H9 (cell line): Measurements from ENCODE around the gene GLP2R. TPM values are rescaled to one million over a fixed set of nuclear protein-coding genes. Genes with fewer than 3 reads are reported as not detected.

Experiments used
- DNase-seq: peaks from one replicate; pipeline ENCODE4 v3.0.0-alpha.2; 2017
- H2AFZ ChIP-seq: one replicate; pipeline ENCODE4 v1.6.1; 2013; ENCODE audit warnings: mild to moderate bottlenecking, low read length, control low read depth, moderate library complexity
- H2AK5ac ChIP-seq: 2 replicates; pipeline ENCODE4 v1.6.1; 2013; ENCODE audit warnings: low read length, control low read depth, mixed read lengths; ENCODE audit not compliant: insufficient read length
- H2BK120ac ChIP-seq: one replicate; pipeline ENCODE4 v1.6.1; 2013; ENCODE audit warnings: low read depth, mild to moderate bottlenecking, low read length, control low read depth, inconsistent platforms; ENCODE audit not compliant: poor library complexity, severe bottlenecking
- H2BK12ac ChIP-seq: 2 replicates; pipeline ENCODE4 v1.6.1; 2013; ENCODE audit warnings: low read length, control low read depth, mixed read lengths, low read depth; ENCODE audit not compliant: insufficient read length
- H2BK15ac ChIP-seq: 2 replicates; pipeline ENCODE4 v1.6.1; 2013; ENCODE audit warnings: low read depth, low read length, control low read depth
- H2BK20ac ChIP-seq: one replicate; pipeline ENCODE4 v1.6.1; 2013; ENCODE audit warnings: low read depth, mild to moderate bottlenecking, low read length, control low read depth, inconsistent platforms; ENCODE audit not compliant: poor library complexity, severe bottlenecking
- H2BK5ac ChIP-seq: 2 replicates; pipeline ENCODE4 v1.6.1; 2013; ENCODE audit warnings: low read length, control low read depth, mixed read lengths; ENCODE audit not compliant: insufficient read length
- H3K14ac ChIP-seq: 2 replicates; pipeline ENCODE4 v1.6.1; 2013; ENCODE audit warnings: low read length, control low read depth; ENCODE audit not compliant: insufficient read depth
- H3K18ac ChIP-seq: 2 replicates; pipeline ENCODE4 v1.6.1; 2013; ENCODE audit warnings: low read depth, mild to moderate bottlenecking, mixed read lengths, low read length, control low read depth; ENCODE audit not compliant: insufficient read length
- H3K23ac ChIP-seq: 2 replicates; pipeline ENCODE4 v1.6.1; 2013; ENCODE audit warnings: low read length, control low read depth, mixed read lengths, low read depth; ENCODE audit not compliant: insufficient read length
- H3K23me2 ChIP-seq: 2 replicates; pipeline ENCODE4 v1.6.1; 2013; ENCODE audit warnings: low read depth, mild to moderate bottlenecking, mixed read lengths, low read length, control low read depth; ENCODE audit not compliant: insufficient read length, poor library complexity, severe bottlenecking
- H3K27ac ChIP-seq: 2 replicates; pipeline ENCODE4 v1.5.1; 2013; ENCODE audit warnings: low read length, control low read depth, mixed read lengths, low read depth; ENCODE audit not compliant: insufficient read length
- H3K27me3 ChIP-seq: 2 replicates; pipeline ENCODE4 v1.6.1; 2013; ENCODE audit warnings: low read length, control low read depth, inconsistent platforms; ENCODE audit not compliant: insufficient read depth
- H3K4ac ChIP-seq: 2 replicates; pipeline ENCODE4 v1.6.1; 2013; ENCODE audit warnings: low read depth, mild to moderate bottlenecking, control low read depth, inconsistent platforms, low read length, moderate library complexity
- H3K4me1 ChIP-seq: 2 replicates; pipeline ENCODE4 v1.6.1; 2013; ENCODE audit warnings: low read length, control low read depth, inconsistent platforms; ENCODE audit not compliant: insufficient read depth
- H3K4me2 ChIP-seq: 2 replicates; pipeline ENCODE4 v1.6.1; 2013; ENCODE audit warnings: low read length, control low read depth, mixed read lengths; ENCODE audit not compliant: insufficient read length, insufficient read depth
- H3K56ac ChIP-seq: 2 replicates; pipeline ENCODE4 v1.6.1; 2013; ENCODE audit warnings: low read depth, mild to moderate bottlenecking, mixed read lengths, low read length, control low read depth; ENCODE audit not compliant: insufficient read length
- H3K79me1 ChIP-seq: 2 replicates; pipeline ENCODE4 v1.6.1; 2013; ENCODE audit warnings: low read depth, mild to moderate bottlenecking, moderate library complexity, low read length, control low read depth, inconsistent platforms; ENCODE audit not compliant: insufficient read depth, poor library complexity, severe bottlenecking
- H3K79me2 ChIP-seq: 2 replicates; pipeline ENCODE4 v1.6.1; 2013; ENCODE audit warnings: low read length, control low read depth, inconsistent platforms; ENCODE audit not compliant: insufficient read depth
- H3K9ac ChIP-seq: 2 replicates; pipeline ENCODE4 v1.6.1; 2013; ENCODE audit warnings: low read length, control low read depth, mixed read lengths; ENCODE audit not compliant: insufficient read length; ENCODE audit errors: extremely low read depth
- H3K9me3 ChIP-seq: one replicate; pipeline ENCODE4 v1.6.1; 2013; ENCODE audit warnings: low read depth, low read length, inconsistent platforms; ENCODE audit not compliant: control insufficient read depth
- H3T11ph ChIP-seq: one replicate; pipeline ENCODE4 v1.6.1; 2013; ENCODE audit warnings: mild to moderate bottlenecking, low read length, control low read depth, inconsistent platforms
- H4K20me1 ChIP-seq: one replicate; pipeline ENCODE4 v1.6.1; 2013; ENCODE audit not compliant: control insufficient read depth, insufficient read length, insufficient read depth
- H4K5ac ChIP-seq: 2 replicates; pipeline ENCODE4 v1.6.1; 2013; ENCODE audit warnings: low read depth, mild to moderate bottlenecking, mixed read lengths, low read length, control low read depth; ENCODE audit not compliant: insufficient read length
- H4K8ac ChIP-seq: replicated peaks from 2 replicates; pipeline ENCODE4 v1.6.1; 2013; ENCODE audit warnings: low read length, control low read depth, mixed read lengths, low read depth; ENCODE audit not compliant: insufficient read length
- H4K91ac ChIP-seq: 2 replicates; pipeline ENCODE4 v1.6.1; 2013; ENCODE audit warnings: low read depth, mild to moderate bottlenecking, moderate library complexity, mixed read lengths, low read length, control low read depth; ENCODE audit not compliant: insufficient read length
- H3K27ac Mint-ChIP-seq, 3 experiments: 2 replicates in 2 of 3; 3 replicates in 1 of 3; pipeline ENCODE4 v1.8.0; 2020 to 2021; ENCODE audit warnings: mixed read lengths in 3 of 3, mild to moderate bottlenecking in 1 of 3, moderate library complexity in 1 of 3
- H3K27me3 Mint-ChIP-seq: 2 replicates; pipeline ENCODE4 v1.8.0; 2021; ENCODE audit warnings: low read depth, mild to moderate bottlenecking, moderate library complexity, mixed read lengths
- H3K36me3 Mint-ChIP-seq, 3 experiments: 2 replicates in 2 of 3; 3 replicates in 1 of 3; pipeline ENCODE4 v1.8.0; 2020 to 2021; ENCODE audit warnings: low read depth in 3 of 3, mixed read lengths in 3 of 3; ENCODE audit not compliant: insufficient read depth in 1 of 3
- H3K4me1 Mint-ChIP-seq, 2 experiments: 2 replicates each; pipeline ENCODE4 v1.8.0; 2020; ENCODE audit warnings: mixed read lengths in 2 of 2
- H3K4me3 Mint-ChIP-seq, 2 experiments: 2 replicates in 1 of 2; 3 replicates in 1 of 2; pipeline ENCODE4 v1.8.0; 2020 to 2021; ENCODE audit warnings: mild to moderate bottlenecking in 2 of 2, mixed read lengths in 2 of 2, moderate library complexity in 1 of 2
- H3K9me3 Mint-ChIP-seq, 2 experiments: 2 replicates in 1 of 2; 3 replicates in 1 of 2; pipeline ENCODE4 v1.8.0; 2020; ENCODE audit warnings: mild to moderate bottlenecking in 2 of 2, mixed read lengths in 2 of 2, moderate library complexity in 1 of 2
- CTCF ChIP-seq: fragments of 200-600 bp; sonication (generic); conservative IDR thresholded peaks from 3 replicates; pipeline ENCODE4 v1.8.0; 2021; ENCODE audit warnings: antibody characterized with exemption, mild to moderate bottlenecking
- WGBS: extraction: QIAGEN DNeasy Blood & Tissue Kit; methylation state at CpG from one replicate; pipeline ENCODE4 v1.1.7; 2013; ENCODE audit warnings: missing lambda C conversion rate, low lambda C conversion rate, mixed read lengths; ENCODE audit not compliant: insufficient read length; ENCODE audit errors: extremely low coverage; 5-methylcytosine and 5-hydroxymethylcytosine counted together
- total RNA-seq: library from RNA; stranded (reverse); gene quantifications from 2 replicates; pipeline ENCODE4 v1.2.1, GENCODE V29; 2021

Gene GLP2R
- total RNA-seq, 1 experiment from 2014 or later: not detected

- H2BK20ac ChIP-seq: no peak overlapping the region
- DNase-seq: no peak
- no peak overlapping the region for H2BK120ac ChIP-seq
- no peaks in the 10 kb centered on the region for H4K20me1 ChIP-seq
- TF ChIP-seq CTCF: no peak
- no peak overlapping the region for H4K91ac ChIP-seq
- peaks cover 3 to 6% of the 10 kb centered on the region in 2 experiments for H3K4me1 Mint-ChIP-seq
- no peak overlapping the region for H3K9ac ChIP-seq
- H3K79me1 ChIP-seq: no peaks in the 10 kb centered on the region
- H3K18ac ChIP-seq: no peak overlapping the region
- no peaks in the 10 kb centered on the region for H3K4me1 ChIP-seq
- H4K8ac ChIP-seq: no peak overlapping the region
- H2AFZ ChIP-seq: no peak overlapping the region
- no peak overlapping the region for H3T11ph ChIP-seq
- no peak overlapping the region for H3K56ac ChIP-seq
- no peak overlapping the region for H4K5ac ChIP-seq
- no peak overlapping the region for H2AK5ac ChIP-seq
- H2BK15ac ChIP-seq: no peak overlapping the region
- no peaks in the 10 kb centered on the region for H3K79me2 ChIP-seq
- H3K9me3 Mint-ChIP-seq: peaks cover 2 to 4% of the 10 kb centered on the region in 2 experiments; a peak in 3 of 5 replicates
- H3K4me2 ChIP-seq: no peak overlapping the region
- no peak overlapping the region for H2BK12ac ChIP-seq
- no peaks in the 10 kb centered on the region for H3K27me3 ChIP-seq
- no peak overlapping the region for H3K14ac ChIP-seq
- H3K9me3 ChIP-seq: no peaks in the 10 kb centered on the region
- H3K27ac Mint-ChIP-seq: no peak overlapping the region
- peaks cover 2% of the 10 kb centered on the region; the same call in 1 of the 2 replicates for H3K27me3 Mint-ChIP-seq
- H3K4ac ChIP-seq: no peak overlapping the region
- H3K23me2 ChIP-seq: no peaks in the 10 kb centered on the region
- no peak overlapping the region for H3K4me3 Mint-ChIP-seq
- H3K27ac ChIP-seq: no peak overlapping the region
- no peak overlapping the region for H3K23ac ChIP-seq
- H3K36me3 Mint-ChIP-seq: peaks cover 0 to 9% (median 0%) of the 10 kb centered on the region in 3 experiments; a peak in 2 of 7 replicates
- H2BK5ac ChIP-seq: no peak overlapping the region
- WGBS: no CpG with 5 or more reads among the region's 13 CpGs
Observed at GRCh38 chr17:9941305-9941704, 115.6 kb downstream of the GLP2R start.

Other genes starting within 250 kb of the GLP2R start
- gene CFAP52, start 249.3 kb upstream of the GLP2R start, total RNA-seq: not detected in 2 replicates
- 5.2 and 5.5 TPM in 2 replicates for gene USP43, start 180.4 kb upstream of the GLP2R start, total RNA-seq
- gene DHRS7C, start 34.3 kb upstream of the GLP2R start, total RNA-seq: not detected in 2 replicates
- gene GSG1L2, start 3.8 kb upstream of the GLP2R start, total RNA-seq: not detected in 2 replicates
- not detected in 2 replicates for gene RCVRN, start 79.3 kb downstream of the GLP2R start, total RNA-seq